HCT116 (cell line): ENCODE data around the gene PXT1. TPM values are rescaled to one million over a fixed set of nuclear protein-coding genes. Genes with fewer than 3 reads are reported as not detected.

ENCODE experiments used
- ATAC-seq: fragments of 200-7000 bp; cut with Tn5 transposase; 2 replicates; pipeline ENCODE4 v1.9.1; 2020; ENCODE audit warnings: mild to moderate bottlenecking, moderate library complexity
- BruUV-seq: library from RNA; stranded (reverse); fragments of 400-500 nt; replicated peaks from 2 replicates; lab custom pipeline; 2021; lab: Mats Ljungman, UMichigan
- CTCF ChIA-PET: fragments of 300-600 bp; sonication (Branson Sonifier 250); formaldehyde crosslinking; loops from one replicate; lab custom pipeline; 2021; ENCODE audit warnings: antibody characterized with exemption; lab: Charles Lee
- POLR2A ChIA-PET: fragments of 300-600, 350-600 bp; sonication (Branson Sonifier 250); formaldehyde crosslinking; loops from one replicate; lab custom pipeline; 2021; ENCODE audit warnings: antibody characterized with exemption; lab: Charles Lee
- RAD21 ChIA-PET, 2 experiments: fragments of 300-600 bp; sonication (Branson Sonifier 250); formaldehyde crosslinking; loops; one replicate each; lab custom pipeline; 2023; ENCODE audit warnings: low total read pairs in 2 of 2; ENCODE audit not compliant: uncharacterized antibody in 2 of 2, unreplicated experiment in 2 of 2, low non-redundant PET in 1 of 2; lab: Charles Lee
- DNase-seq: peaks from one replicate; pipeline ENCODE4 v3.0.0-alpha.2; 2010; ENCODE audit warnings: low read depth, low spot score
- H2AFZ ChIP-seq: fragments of 200-600 bp; shearing (Covaris generic), sonication (generic); 2 replicates; pipeline ENCODE4 v1.6.1; 2017; ENCODE audit warnings: low read depth, mixed run types, mixed read lengths, antibody characterized with exemption, low read length; ENCODE audit not compliant: poor library complexity, severe bottlenecking
- H3K27ac ChIP-seq: 2 replicates; pipeline ENCODE4 v1.5.1; 2012; ENCODE audit warnings: low read depth, low read length
- H3K27me3 ChIP-seq: fragments of 200-600 bp; sonication (generic); 2 replicates; pipeline ENCODE4 v1.6.1; 2016; ENCODE audit warnings: mixed run types, low read length, mixed read lengths; ENCODE audit not compliant: insufficient read depth
- H3K36me3 ChIP-seq, 2 experiments: fragments of 200-500 bp in 1 of 2; fragments of 200-600 bp in 1 of 2; sonication (Bioruptor generic) in 1 of 2; sonication (generic) in 1 of 2; 2 replicates each; pipeline versions ENCODE4 v1.5.1 to v1.6.1; 2014 to 2016; ENCODE audit warnings: low read length in 2 of 2, inconsistent platforms in 1 of 2, mixed read lengths in 1 of 2, mixed run types in 1 of 2; ENCODE audit not compliant: insufficient read depth in 2 of 2, control insufficient read depth in 1 of 2
- H3K4me1 ChIP-seq, 2 experiments: fragments of 200-600 bp in 1 of 2; sonication (generic) in 1 of 2; 2 replicates each; pipeline versions ENCODE4 v1.5.1 to v1.6.1; 2012 to 2017; ENCODE audit warnings: low read length in 2 of 2, inconsistent platforms in 1 of 2, mild to moderate bottlenecking in 1 of 2, mixed read lengths in 1 of 2, mixed run types in 1 of 2, moderate library complexity in 1 of 2; ENCODE audit not compliant: insufficient read depth in 2 of 2, control insufficient read depth in 1 of 2
- H3K4me2 ChIP-seq: fragments of 200-600 bp; sonication (generic); 2 replicates; pipeline ENCODE4 v1.6.1; 2017; ENCODE audit warnings: mixed run types, low read length, mixed read lengths
- H3K4me3 ChIP-seq, 2 experiments: fragments of 200-600 bp in 1 of 2; sonication (generic) in 1 of 2; replicated peaks in 1 of 2; 2 replicates each; pipeline ENCODE4 v1.5.1; 2011 to 2016; ENCODE audit warnings: low read length in 2 of 2, control low read depth in 1 of 2, low read depth in 1 of 2, mild to moderate bottlenecking in 1 of 2, mixed read lengths in 1 of 2, mixed run types in 1 of 2
- H3K79me2 ChIP-seq: fragments of 200-600 bp; sonication (generic); 2 replicates; pipeline ENCODE4 v1.6.1; 2017; ENCODE audit warnings: mild to moderate bottlenecking, mixed run types, low read length, moderate library complexity, mixed read lengths; ENCODE audit not compliant: insufficient read depth
- H3K9ac ChIP-seq: fragments of 200-600 bp; sonication (generic); 2 replicates; pipeline ENCODE4 v1.6.1; 2016; ENCODE audit warnings: low read length, mixed read lengths
- H3K9me2 ChIP-seq: fragments of 200-600 bp; sonication (generic), shearing (Covaris generic); 2 replicates; pipeline ENCODE4 v1.6.1; 2017; ENCODE audit warnings: mixed run types, mild to moderate bottlenecking, moderate library complexity; ENCODE audit not compliant: insufficient read depth
- H3K9me3 ChIP-seq, 2 experiments: fragments of 200-500 bp in 1 of 2; fragments of 200-600 bp in 1 of 2; sonication (Bioruptor generic) in 1 of 2; sonication (generic) in 1 of 2; 2 replicates each; pipeline ENCODE4 v1.6.1; 2014 to 2017; ENCODE audit warnings: low read length in 2 of 2, mixed read lengths in 2 of 2, inconsistent platforms in 1 of 2, low read depth in 1 of 2, mild to moderate bottlenecking in 1 of 2, mixed run types in 1 of 2, moderate library complexity in 1 of 2; ENCODE audit not compliant: control insufficient read depth in 1 of 2, insufficient read depth in 1 of 2
- H4K20me1 ChIP-seq: fragments of 200-600 bp; sonication (generic), shearing (Covaris generic); 2 replicates; pipeline ENCODE4 v1.6.1; 2017; ENCODE audit warnings: mixed run types, mild to moderate bottlenecking, moderate library complexity; ENCODE audit not compliant: insufficient read depth
- EGR1 ChIP-seq: IDR thresholded peaks from 2 replicates; pipeline ENCODE4 v1.6.1; 2012; ENCODE audit warnings: low read depth
- ELF1 ChIP-seq: IDR thresholded peaks from 2 replicates; pipeline ENCODE4 v1.6.1; 2012; ENCODE audit warnings: low read depth, borderline replicate concordance
- EZH2phosphoT487 ChIP-seq: fragments of 200-600 bp; IDR thresholded peaks from 2 replicates; pipeline ENCODE4 v1.6.1; 2018; ENCODE audit warnings: antibody characterized with exemption, borderline replicate concordance
- FOSL1 ChIP-seq: IDR thresholded peaks from 2 replicates; pipeline ENCODE4 v1.6.1; 2012; ENCODE audit warnings: low read depth
- JUND ChIP-seq: IDR thresholded peaks from 2 replicates; pipeline ENCODE4 v1.6.1; 2012
- POLR2A ChIP-seq: IDR thresholded peaks from 2 replicates; pipeline ENCODE4 v1.7.0; 2011; ENCODE audit warnings: borderline replicate concordance; ENCODE audit not compliant: insufficient read depth, insufficient read length; ENCODE audit errors: extremely low read depth
- POLR2AphosphoS5 ChIP-seq: IDR thresholded peaks from 2 replicates; pipeline ENCODE4 v1.6.1; 2011; ENCODE audit warnings: mild to moderate bottlenecking, low read depth, low read length, moderate library complexity
- RAD21 ChIP-seq: IDR thresholded peaks from 2 replicates; pipeline ENCODE4 v1.6.1; 2012; ENCODE audit warnings: low read depth, mild to moderate bottlenecking
- SIN3A ChIP-seq: IDR thresholded peaks from 2 replicates; pipeline ENCODE4 v1.6.1; 2012; ENCODE audit warnings: low read depth
- SRF ChIP-seq: IDR thresholded peaks from 2 replicates; pipeline ENCODE4 v1.6.1; 2012; ENCODE audit warnings: low read depth
- TCF7L2 ChIP-seq: IDR thresholded peaks from 2 replicates; pipeline ENCODE4 v1.7.0; 2011; ENCODE audit warnings: borderline replicate concordance, inconsistent platforms; ENCODE audit not compliant: insufficient read depth, insufficient read length; ENCODE audit errors: extremely low read depth
- YY1 ChIP-seq: IDR thresholded peaks from 2 replicates; pipeline ENCODE4 v1.6.1; 2011; ENCODE audit warnings: low read length, low read depth, moderate library complexity, mild to moderate bottlenecking; ENCODE audit not compliant: insufficient replicate concordance; ENCODE audit errors: extremely low read depth
- ZFX ChIP-seq: fragments of 450-650 bp; IDR thresholded peaks from 2 replicates; pipeline ENCODE4 v1.6.1; 2017
- ZNF274 ChIP-seq: fragments of 200-500 bp; sonication (Bioruptor generic); IDR thresholded peaks from 2 replicates; pipeline ENCODE4 v1.6.1; 2014; ENCODE audit warnings: mild to moderate bottlenecking, low read depth, low read length, inconsistent platforms
- intact Hi-C: fragments of 100-400 bp; cut with micrococcal nuclease; formaldehyde crosslinking; loops from 2 replicates; pipeline ENCODE4 v1.10.0; 2022
- total RNA-seq: library from RNA; stranded (reverse); gene quantifications from one replicate; pipeline ENCODE4 v1.2.1, GENCODE V29; 2021; ENCODE audit not compliant: unreplicated experiment
- TF ChIP-seq, protein P1 (sequence below): IDR thresholded peaks from 2 replicates; pipeline ENCODE4 v1.6.1; 2012
- TF ChIP-seq, protein P2 (sequence below): IDR thresholded peaks from 2 replicates; pipeline ENCODE4 v1.6.1; 2012
- TF ChIP-seq, protein P3 (sequence below), 3 experiments: fragments of 200-600 bp in 1 of 3; sonication (generic) in 1 of 3; IDR thresholded peaks in 2 of 3; conservative IDR thresholded peaks in 1 of 3; 2 replicates each; pipeline ENCODE4 v1.5.1; 2012 to 2017; ENCODE audit warnings: low read depth in 2 of 3, low read length in 2 of 3, antibody characterized with exemption in 1 of 3, borderline replicate concordance in 1 of 3, control low read depth in 1 of 3, mild to moderate bottlenecking in 1 of 3, mixed read lengths in 1 of 3, mixed run types in 1 of 3, moderate library complexity in 1 of 3; ENCODE audit not compliant: insufficient read depth in 1 of 3
- TF ChIP-seq, protein P4 (sequence below): IDR thresholded peaks from 2 replicates; pipeline ENCODE4 v1.6.1; 2012; ENCODE audit warnings: low read depth
- TF ChIP-seq, protein P5 (sequence below): IDR thresholded peaks from 2 replicates; pipeline ENCODE4 v1.6.1; 2011; ENCODE audit warnings: mild to moderate bottlenecking, low read length, moderate library complexity; ENCODE audit not compliant: insufficient replicate concordance; ENCODE audit errors: extremely low read depth

Gene PXT1
- total RNA-seq, 1 experiment from 2014 or later, result 0.17 TPM

DNA sequence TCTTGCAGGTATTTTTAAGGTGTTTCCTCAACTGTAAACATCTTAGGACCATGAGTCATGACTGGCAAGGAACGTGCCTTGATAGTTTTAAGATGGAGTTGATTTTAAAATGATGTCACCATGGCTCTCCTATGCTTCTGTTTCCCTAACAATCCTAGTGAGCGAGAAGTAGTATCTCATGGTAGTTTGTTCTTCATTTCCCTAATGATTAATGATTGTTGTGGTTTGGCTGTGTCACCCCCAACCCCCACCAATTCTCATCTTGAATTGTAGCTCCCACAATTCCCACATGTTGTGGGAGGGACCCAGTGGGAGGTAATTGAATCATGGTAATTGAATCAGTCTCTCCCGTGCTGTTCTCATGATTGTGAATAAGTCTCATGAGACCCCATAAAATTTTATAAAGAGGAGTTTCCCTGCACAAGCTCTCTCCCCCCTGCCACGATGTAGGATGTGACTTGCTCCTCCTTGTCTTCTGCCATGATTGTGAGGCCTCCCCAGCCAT is 89.2 kb downstream of the PXT1 start:
- POLR2A ChIA-PET, result no interaction called here
- ATAC-seq (no peak), DNase-seq (no peak)
- Histone ChIP-seq H3K9ac (no peak overlapping the region), H3K9me3 (peaks cover 0 to 5% of the 10 kb centered on the region in 2 experiments; a peak in 1 of 4 replicates), H3K4me3 (no peak overlapping the region), H3K27me3 (no peaks in the 10 kb centered on the region), H3K9me2 (no peaks in the 10 kb centered on the region), H4K20me1 (no peaks in the 10 kb centered on the region), H3K4me2 (no peak overlapping the region), H3K27ac (no peak overlapping the region), H2AFZ (no peak overlapping the region), H3K4me1 (peaks cover 0 to 10% of the 10 kb centered on the region in 2 experiments; a peak in 1 of 4 replicates), H3K36me3 (no peaks in the 10 kb centered on the region), H3K79me2 (no peaks in the 10 kb centered on the region)
- RAD21 ChIA-PET, result no interaction called here
- TF ChIP-seq ZFX, result no peak
- TF ChIP-seq, protein P1, sequence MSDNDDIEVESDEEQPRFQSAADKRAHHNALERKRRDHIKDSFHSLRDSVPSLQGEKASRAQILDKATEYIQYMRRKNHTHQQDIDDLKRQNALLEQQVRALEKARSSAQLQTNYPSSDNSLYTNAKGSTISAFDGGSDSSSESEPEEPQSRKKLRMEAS, result no peak
- no peak for TF ChIP-seq ZNF274
- no peak for TF ChIP-seq POLR2AphosphoS5
- TF ChIP-seq, protein P2, sequence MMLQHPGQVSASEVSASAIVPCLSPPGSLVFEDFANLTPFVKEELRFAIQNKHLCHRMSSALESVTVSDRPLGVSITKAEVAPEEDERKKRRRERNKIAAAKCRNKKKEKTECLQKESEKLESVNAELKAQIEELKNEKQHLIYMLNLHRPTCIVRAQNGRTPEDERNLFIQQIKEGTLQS, result no peak
- no peak for TF ChIP-seq SIN3A
- TF ChIP-seq, protein P3, sequence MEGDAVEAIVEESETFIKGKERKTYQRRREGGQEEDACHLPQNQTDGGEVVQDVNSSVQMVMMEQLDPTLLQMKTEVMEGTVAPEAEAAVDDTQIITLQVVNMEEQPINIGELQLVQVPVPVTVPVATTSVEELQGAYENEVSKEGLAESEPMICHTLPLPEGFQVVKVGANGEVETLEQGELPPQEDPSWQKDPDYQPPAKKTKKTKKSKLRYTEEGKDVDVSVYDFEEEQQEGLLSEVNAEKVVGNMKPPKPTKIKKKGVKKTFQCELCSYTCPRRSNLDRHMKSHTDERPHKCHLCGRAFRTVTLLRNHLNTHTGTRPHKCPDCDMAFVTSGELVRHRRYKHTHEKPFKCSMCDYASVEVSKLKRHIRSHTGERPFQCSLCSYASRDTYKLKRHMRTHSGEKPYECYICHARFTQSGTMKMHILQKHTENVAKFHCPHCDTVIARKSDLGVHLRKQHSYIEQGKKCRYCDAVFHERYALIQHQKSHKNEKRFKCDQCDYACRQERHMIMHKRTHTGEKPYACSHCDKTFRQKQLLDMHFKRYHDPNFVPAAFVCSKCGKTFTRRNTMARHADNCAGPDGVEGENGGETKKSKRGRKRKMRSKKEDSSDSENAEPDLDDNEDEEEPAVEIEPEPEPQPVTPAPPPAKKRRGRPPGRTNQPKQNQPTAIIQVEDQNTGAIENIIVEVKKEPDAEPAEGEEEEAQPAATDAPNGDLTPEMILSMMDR (IDR thresholded peaks at IDR 0.05 in 2 of 3, conservative IDR thresholded peaks at IDR 0.05 in 1 of 3; ENCODE audit: borderline replicate concordance in 1 of 3, insufficient read depth in 1 of 3, low read depth in 2 of 3, low read length in 2 of 3), result no peak
- no peak for TF ChIP-seq TCF7L2
- no peak for TF ChIP-seq RAD21
- TF ChIP-seq SRF, result no peak
- no peak for TF ChIP-seq EGR1
- TF ChIP-seq ELF1, result no peak
- no peak for TF ChIP-seq JUND
- TF ChIP-seq, protein P4, sequence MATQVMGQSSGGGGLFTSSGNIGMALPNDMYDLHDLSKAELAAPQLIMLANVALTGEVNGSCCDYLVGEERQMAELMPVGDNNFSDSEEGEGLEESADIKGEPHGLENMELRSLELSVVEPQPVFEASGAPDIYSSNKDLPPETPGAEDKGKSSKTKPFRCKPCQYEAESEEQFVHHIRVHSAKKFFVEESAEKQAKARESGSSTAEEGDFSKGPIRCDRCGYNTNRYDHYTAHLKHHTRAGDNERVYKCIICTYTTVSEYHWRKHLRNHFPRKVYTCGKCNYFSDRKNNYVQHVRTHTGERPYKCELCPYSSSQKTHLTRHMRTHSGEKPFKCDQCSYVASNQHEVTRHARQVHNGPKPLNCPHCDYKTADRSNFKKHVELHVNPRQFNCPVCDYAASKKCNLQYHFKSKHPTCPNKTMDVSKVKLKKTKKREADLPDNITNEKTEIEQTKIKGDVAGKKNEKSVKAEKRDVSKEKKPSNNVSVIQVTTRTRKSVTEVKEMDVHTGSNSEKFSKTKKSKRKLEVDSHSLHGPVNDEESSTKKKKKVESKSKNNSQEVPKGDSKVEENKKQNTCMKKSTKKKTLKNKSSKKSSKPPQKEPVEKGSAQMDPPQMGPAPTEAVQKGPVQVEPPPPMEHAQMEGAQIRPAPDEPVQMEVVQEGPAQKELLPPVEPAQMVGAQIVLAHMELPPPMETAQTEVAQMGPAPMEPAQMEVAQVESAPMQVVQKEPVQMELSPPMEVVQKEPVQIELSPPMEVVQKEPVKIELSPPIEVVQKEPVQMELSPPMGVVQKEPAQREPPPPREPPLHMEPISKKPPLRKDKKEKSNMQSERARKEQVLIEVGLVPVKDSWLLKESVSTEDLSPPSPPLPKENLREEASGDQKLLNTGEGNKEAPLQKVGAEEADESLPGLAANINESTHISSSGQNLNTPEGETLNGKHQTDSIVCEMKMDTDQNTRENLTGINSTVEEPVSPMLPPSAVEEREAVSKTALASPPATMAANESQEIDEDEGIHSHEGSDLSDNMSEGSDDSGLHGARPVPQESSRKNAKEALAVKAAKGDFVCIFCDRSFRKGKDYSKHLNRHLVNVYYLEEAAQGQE, result no peak
- no peak for TF ChIP-seq YY1
- no peak for TF ChIP-seq POLR2A
- no peak for TF ChIP-seq FOSL1
- TF ChIP-seq, protein P5, sequence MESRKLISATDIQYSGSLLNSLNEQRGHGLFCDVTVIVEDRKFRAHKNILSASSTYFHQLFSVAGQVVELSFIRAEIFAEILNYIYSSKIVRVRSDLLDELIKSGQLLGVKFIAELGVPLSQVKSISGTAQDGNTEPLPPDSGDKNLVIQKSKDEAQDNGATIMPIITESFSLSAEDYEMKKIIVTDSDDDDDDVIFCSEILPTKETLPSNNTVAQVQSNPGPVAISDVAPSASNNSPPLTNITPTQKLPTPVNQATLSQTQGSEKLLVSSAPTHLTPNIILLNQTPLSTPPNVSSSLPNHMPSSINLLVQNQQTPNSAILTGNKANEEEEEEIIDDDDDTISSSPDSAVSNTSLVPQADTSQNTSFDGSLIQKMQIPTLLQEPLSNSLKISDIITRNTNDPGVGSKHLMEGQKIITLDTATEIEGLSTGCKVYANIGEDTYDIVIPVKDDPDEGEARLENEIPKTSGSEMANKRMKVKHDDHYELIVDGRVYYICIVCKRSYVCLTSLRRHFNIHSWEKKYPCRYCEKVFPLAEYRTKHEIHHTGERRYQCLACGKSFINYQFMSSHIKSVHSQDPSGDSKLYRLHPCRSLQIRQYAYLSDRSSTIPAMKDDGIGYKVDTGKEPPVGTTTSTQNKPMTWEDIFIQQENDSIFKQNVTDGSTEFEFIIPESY, result no peak
- no peak for TF ChIP-seq EZH2phosphoT487
- CTCF ChIA-PET, result interaction anchor here (0.7 to 2.1 kb wide), 3 partner anchors 12 to 429 kb away, joined by 3 to 8 read pairs (median 4); no protein-coding TSS in a partner anchor
- intact Hi-C loops, result no loop called here
- BruUV-seq, result no TSS peak
